HepG2 (cell line): Measurements from ENCODE around the gene CASR.

Source experiments
- THAP7 ChIP-seq: sonication (generic); formaldehyde crosslinking; IDR thresholded peaks from 2 replicates; pipeline ENCODE4 v1.8.1; 2023; ENCODE audit warnings: mild to moderate bottlenecking, missing genetic modification reagents
- ZFP90 ChIP-seq: sonication (generic); formaldehyde crosslinking; IDR thresholded peaks from 2 replicates; pipeline ENCODE4 v1.8.0; 2022; ENCODE audit warnings: missing genetic modification reagents, mild to moderate bottlenecking, inconsistent platforms, borderline replicate concordance
- ZNF407 ChIP-seq: sonication (generic); formaldehyde crosslinking; IDR thresholded peaks from one replicate; pipeline ENCODE4 v1.5.1; 2020; ENCODE audit warnings: mild to moderate bottlenecking, missing genetic modification reagents; ENCODE audit errors: not compliant biosample characterization
- ZNF773 ChIP-seq: sonication (generic); formaldehyde crosslinking; IDR thresholded peaks from 2 replicates; pipeline ENCODE4 v1.4.0; 2020; ENCODE audit warnings: missing genetic modification reagents, borderline replicate concordance

- TF ChIP-seq THAP7 (CRISPR knock-in tag) = no peak
- no peak for TF ChIP-seq ZFP90 (CRISPR knock-in tag)
- TF ChIP-seq ZNF407 (CRISPR knock-in tag) = no peak
- TF ChIP-seq ZNF773 (CRISPR knock-in tag) = no peak
Observed at GRCh38 chr3:122294359-122294758, 110.9 kb downstream of the CASR start.
